HepG2 (cell line): ENCODE measurements around the gene TAOK3. TPM values are rescaled to one million over a fixed set of nuclear protein-coding genes. Genes with fewer than 3 reads are reported as not detected.

ENCODE experiments used
- ATAC-seq: fragments of 200-7000 bp; cut with Tn5 transposase; 3 replicates; pipeline ENCODE4 v1.9.1; 2020; ENCODE audit warnings: mild to moderate bottlenecking, moderate library complexity
- BruUV-seq: library from RNA; stranded (reverse); fragments of 400-500 nt; replicated peaks from 2 replicates; lab custom pipeline; 2021; lab: Mats Ljungman, UMichigan
- CTCF ChIA-PET: fragments of 300-600 bp; formaldehyde crosslinking; extraction: SDS; loops from one replicate; lab custom pipeline; 2021; ENCODE audit warnings: low total read pairs, inconsistent platforms, low intra/inter-chr PET ratio; lab: Yijun Ruan, JAX
- POLR2A ChIA-PET: fragments of 350-600 bp; sonication (Branson Sonifier 250); formaldehyde crosslinking; loops from one replicate; lab custom pipeline; 2020; ENCODE audit warnings: antibody characterized with exemption, inconsistent platforms; lab: Yijun Ruan, JAX
- DNase-seq: peaks from one replicate; pipeline ENCODE4 v3.0.0-alpha.2; 2015; ENCODE audit warnings: low spot score
- FAIRE-seq: peaks from 3 replicates; lab custom pipeline; 2011; peaks lifted over from hg19 to GRCh38; lab: Jason Lieb, UNC
- H2AFZ ChIP-seq: one replicate; pipeline ENCODE4 v1.6.1; 2011; ENCODE audit warnings: low read length, inconsistent platforms
- H3K27ac ChIP-seq: fragments of 300-600 bp; 3 replicates; pipeline ENCODE4 v1.8.0; 2011; ENCODE audit warnings: mixed run types, mild to moderate bottlenecking, mixed read lengths, low read length, inconsistent platforms; ENCODE audit not compliant: insufficient read depth; ENCODE audit errors: extremely low read length
- H3K27me3 ChIP-seq, 2 experiments: fragments of 200-600 bp in 1 of 2; 2 replicates in 1 of 2; 3 replicates in 1 of 2; pipeline versions ENCODE4 v1.6.0 to v1.8.0; 2011; ENCODE audit warnings: low read length in 2 of 2, mild to moderate bottlenecking in 2 of 2, moderate library complexity in 2 of 2, inconsistent platforms in 1 of 2; ENCODE audit not compliant: insufficient read depth in 2 of 2, control insufficient read depth in 1 of 2
- H3K36me3 ChIP-seq, 2 experiments: fragments of 200-600 bp in 1 of 2; replicated peaks in 1 of 2; 2 replicates in 1 of 2; 3 replicates in 1 of 2; pipeline versions ENCODE4 v1.5.1 to v1.8.0; 2011; ENCODE audit warnings: low read length in 2 of 2, inconsistent platforms in 1 of 2; ENCODE audit not compliant: insufficient read depth in 2 of 2, control insufficient read depth in 1 of 2
- H3K4me1 ChIP-seq: 2 replicates; pipeline ENCODE4 v1.5.1; 2012; ENCODE audit warnings: low read length, inconsistent platforms; ENCODE audit not compliant: insufficient read depth
- H3K4me2 ChIP-seq: 2 replicates; pipeline ENCODE4 v1.6.0; 2011; ENCODE audit warnings: low read depth, low read length, inconsistent platforms
- H3K4me3 ChIP-seq, 3 experiments: fragments of 200-600 bp in 1 of 3; sonication (generic), shearing (Covaris generic) in 1 of 3; replicated peaks in 1 of 3; 2 replicates each; pipeline ENCODE4 v1.5.1; 2011 to 2016; ENCODE audit warnings: low read length in 3 of 3, inconsistent platforms in 2 of 3, low read depth in 2 of 3, mild to moderate bottlenecking in 2 of 3, control low read depth in 1 of 3, mixed read lengths in 1 of 3; ENCODE audit not compliant: insufficient read depth in 1 of 3
- H3K79me2 ChIP-seq: one replicate; pipeline ENCODE4 v1.6.1; 2011; ENCODE audit warnings: low read length, inconsistent platforms; ENCODE audit not compliant: insufficient read depth
- H3K9ac ChIP-seq: 2 replicates; pipeline ENCODE4 v1.6.0; 2011; ENCODE audit warnings: mild to moderate bottlenecking, low read depth, low read length, inconsistent platforms; ENCODE audit not compliant: insufficient read depth
- H3K9me3 ChIP-seq: 2 replicates; pipeline ENCODE4 v1.5.1; 2012; ENCODE audit warnings: mild to moderate bottlenecking, low read length
- H4K20me1 ChIP-seq: 2 replicates; pipeline ENCODE4 v1.6.0; 2011; ENCODE audit warnings: inconsistent platforms, mild to moderate bottlenecking, low read length, moderate library complexity; ENCODE audit not compliant: insufficient read depth
- CREM ChIP-seq, 2 experiments: sonication (generic) in 1 of 2; formaldehyde crosslinking in 1 of 2; IDR thresholded peaks; 2 replicates each; pipeline versions ENCODE4 v1.4.0 to v1.6.1; 2016 to 2020; ENCODE audit warnings: antibody characterized with exemption in 1 of 2, mild to moderate bottlenecking in 1 of 2, missing genetic modification reagents in 1 of 2
- MED1 ChIP-seq: sonication (generic); formaldehyde crosslinking; IDR thresholded peaks from 2 replicates; pipeline ENCODE4 v1.4.0; 2020; ENCODE audit warnings: missing genetic modification reagents
- NFRKB ChIP-seq: fragments of 450-650 bp; IDR thresholded peaks from 2 replicates; pipeline ENCODE4 v1.6.1; 2017
- PHF5A ChIP-seq: IDR thresholded peaks from one replicate; pipeline ENCODE4 v1.6.1; 2018; ENCODE audit warnings: low read depth, missing genetic modification reagents; ENCODE audit not compliant: unreplicated experiment
- SOX13 ChIP-seq, 3 experiments: fragments of 450-650 bp in 1 of 3; sonication (generic) in 1 of 3; formaldehyde crosslinking in 1 of 3; IDR thresholded peaks in 2 of 3; conservative IDR thresholded peaks in 1 of 3; 2 replicates each; pipeline versions ENCODE4 v1.5.0 to v1.6.1; 2016 to 2020; ENCODE audit warnings: antibody characterized with exemption in 1 of 3, mild to moderate bottlenecking in 1 of 3, missing compliant biosample characterization in 1 of 3, missing genetic modification reagents in 1 of 3, moderate library complexity in 1 of 3
- U2AF2 ChIP-seq: fragments of 200-400 bp; formaldehyde crosslinking; IDR thresholded peaks from 2 replicates; pipeline ENCODE4 v1.6.1; 2017; ENCODE audit warnings: low read depth, mild to moderate bottlenecking, low read length
- ZBTB39 ChIP-seq: sonication (generic); formaldehyde crosslinking; IDR thresholded peaks from 2 replicates; pipeline ENCODE4 v1.5.0; 2020; ENCODE audit warnings: missing genetic modification reagents
- WGBS: methylation state at CpG from one replicate; pipeline ENCODE4 v1.1.6; 2017; ENCODE audit warnings: low lambda C conversion rate; 5-methylcytosine and 5-hydroxymethylcytosine counted together
- in situ Hi-C: cut with HindIII; loops from 2 replicates; pipeline ENCODE4 v1.10.0; 2017; ENCODE audit warnings: low pct_unique_long_range_greater_than_20kb; ENCODE audit not compliant: extremely low pct_ligation_motif_present
- intact Hi-C: fragments of 100-400 bp; cut with micrococcal nuclease; formaldehyde crosslinking; loops from one replicate; pipeline ENCODE4 v1.10.0; 2022; ENCODE audit not compliant: unreplicated experiment
- polyA plus RNA-seq, 8 experiments: library from polyadenylated mRNA; depleted of rRNA in 3 of 8; stranded (reverse) in 7 of 8; unstranded in 1 of 8; fragments of >200 nt; fragmentation: Illumina TruSeq in 4 of 8; extraction: Trizol in 4 of 8; gene quantifications; 2 replicates each; pipeline versions ENCODE4 v1.2.1 to v1.2.3, GENCODE V29; 2011 to 2016; ENCODE audit warnings: low read depth in 4 of 8, missing spikeins in 1 of 8, mixed read lengths in 1 of 8; ENCODE audit not compliant: insufficient read depth in 1 of 8
- total RNA-seq, 5 experiments: library from RNA; depleted of rRNA; stranded (reverse); fragments of >200 nt; fragmentation: Illumina TruSeq; extraction: Trizol; gene quantifications; 2 replicates each; pipeline ENCODE4 v1.2.3, GENCODE V29; 2016; ENCODE audit warnings: low read depth in 1 of 5
- TF ChIP-seq, protein P1 (sequence below): fragments of 450-650 bp; IDR thresholded peaks from 2 replicates; pipeline ENCODE4 v1.6.1; 2016

The TAOK3 gene
- total and polyA plus RNA-seq, 2 of the 13 experiments (the other 11 are each of a cell fraction or from before 2014, with no cell fraction given): 10.4 to 12.3 TPM

- Histone ChIP-seq H3K9me3 (no peaks in the 10 kb centered on the region), H3K27me3 (no peaks in the 10 kb centered on the region), H2AFZ (no peak overlapping the region), H3K4me1 (no peaks in the 10 kb centered on the region), H4K20me1 (no peaks in the 10 kb centered on the region), H3K36me3 (peaks cover 15 to 68% of the 10 kb centered on the region in 2 experiments; a peak in 4 of 5 replicates), H3K27ac (no peak overlapping the region), H3K4me3 (no peak overlapping the region), H3K4me2 (no peak overlapping the region), H3K79me2 (no peaks in the 10 kb centered on the region), H3K9ac (no peak overlapping the region)
- ATAC-seq (no peak), FAIRE-seq (no peak), DNase-seq (no peak)
- no TSS peak for BruUV-seq
- ChIA-PET CTCF (no interaction called here), POLR2A (no interaction called here)
- no peak for TF ChIP-seq MED1 (CRISPR knock-in tag)
- in situ Hi-C loops (no loop called here), intact Hi-C loops (no loop called here)
- 96% methylated on average over 10 of the region's 10 CpGs for WGBS
Observed at GRCh38 chr12:118397708-118398440, 25.2 kb upstream of the TAOK3 start.

DNA sequence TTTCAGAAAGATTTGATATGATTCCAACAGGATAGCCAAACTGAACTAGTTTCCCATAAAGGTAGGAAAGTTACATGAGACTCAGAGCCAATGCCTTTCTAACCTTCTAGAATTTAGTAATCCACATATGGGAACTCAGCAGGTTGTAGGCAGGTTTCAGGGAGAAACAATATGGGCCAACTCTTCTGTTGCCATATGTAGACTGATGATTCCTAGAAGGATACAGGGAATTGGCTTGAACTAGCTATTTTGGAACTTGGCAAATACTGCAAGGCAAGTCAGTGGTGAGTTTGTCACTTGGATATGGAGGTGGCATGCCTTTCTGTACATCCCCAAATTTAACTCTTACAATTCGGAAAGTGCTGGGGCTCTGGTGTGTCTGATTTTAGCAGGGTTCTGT, 19.1 kb upstream of the TAOK3 start:
- FAIRE-seq (no peak), ATAC-seq (no peak), DNase-seq (no peak)
- intact Hi-C loops: no loop called here
- no peaks in the 10 kb centered on the region for H3K79me2 ChIP-seq
- no TSS peak for BruUV-seq
- peaks cover 19 to 72% of the 10 kb centered on the region in 2 experiments for H3K36me3 ChIP-seq
- H3K27ac ChIP-seq: no peak overlapping the region
- H2AFZ ChIP-seq: no peak overlapping the region
- WGBS: 100% methylated on average over 1 of the region's 1 CpG
- ChIA-PET CTCF (no interaction called here), POLR2A (no interaction called here)
- no peak overlapping the region for H3K9ac ChIP-seq
- H3K4me2 ChIP-seq: no peak overlapping the region
- no peaks in the 10 kb centered on the region for H3K4me1 ChIP-seq
- no peak overlapping the region for H3K4me3 ChIP-seq
- no peaks in the 10 kb centered on the region for H3K9me3 ChIP-seq
- in situ Hi-C loops: no loop called here
- no peaks in the 10 kb centered on the region for H4K20me1 ChIP-seq
- H3K27me3 ChIP-seq: no peaks in the 10 kb centered on the region
- TF ChIP-seq PHF5A (CRISPR knock-in tag) (no peak), SOX13 (IDR thresholded peaks at IDR 0.05) (no peak), SOX13 (CRISPR knock-in tag; conservative IDR thresholded peaks at IDR 0.05 in 1 of 2, IDR thresholded peaks at IDR 0.05 in 1 of 2) (no peak), U2AF2 (no peak), NFRKB (no peak), CREM (IDR thresholded peaks at IDR 0.05) (no peak), CREM (CRISPR knock-in tag; IDR thresholded peaks at IDR 0.05) (no peak), ZBTB39 (CRISPR knock-in tag) (no peak)
- TF ChIP-seq, protein P1, sequence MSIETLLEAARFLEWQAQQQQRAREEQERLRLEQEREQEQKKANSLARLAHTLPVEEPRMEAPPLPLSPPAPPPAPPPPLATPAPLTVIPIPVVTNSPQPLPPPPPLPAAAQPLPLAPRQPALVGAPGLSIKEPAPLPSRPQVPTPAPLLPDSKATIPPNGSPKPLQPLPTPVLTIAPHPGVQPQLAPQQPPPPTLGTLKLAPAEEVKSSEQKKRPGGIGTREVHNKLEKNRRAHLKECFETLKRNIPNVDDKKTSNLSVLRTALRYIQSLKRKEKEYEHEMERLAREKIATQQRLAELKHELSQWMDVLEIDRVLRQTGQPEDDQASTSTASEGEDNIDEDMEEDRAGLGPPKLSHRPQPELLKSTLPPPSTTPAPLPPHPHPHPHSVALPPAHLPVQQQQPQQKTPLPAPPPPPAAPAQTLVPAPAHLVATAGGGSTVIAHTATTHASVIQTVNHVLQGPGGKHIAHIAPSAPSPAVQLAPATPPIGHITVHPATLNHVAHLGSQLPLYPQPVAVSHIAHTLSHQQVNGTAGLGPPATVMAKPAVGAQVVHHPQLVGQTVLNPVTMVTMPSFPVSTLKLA: no peak
